PC-3 (cell line): ENCODE results near the gene TSHZ3.

Experiments used
- EZH2phosphoT487 ChIP-seq: fragments of 300-600 bp; sonication (generic); IDR thresholded peaks from 2 replicates; pipeline ENCODE4 v1.6.1; 2018; ENCODE audit warnings: mild to moderate bottlenecking, antibody characterized with exemption, low read length, borderline replicate concordance
- TF ChIP-seq, protein P1 (sequence below): fragments of 300-600 bp; sonication (generic); conservative IDR thresholded peaks from 2 replicates; pipeline ENCODE4 v1.5.1; 2017; ENCODE audit warnings: antibody characterized with exemption, low read depth, mild to moderate bottlenecking, low read length

- TF ChIP-seq, protein P1, sequence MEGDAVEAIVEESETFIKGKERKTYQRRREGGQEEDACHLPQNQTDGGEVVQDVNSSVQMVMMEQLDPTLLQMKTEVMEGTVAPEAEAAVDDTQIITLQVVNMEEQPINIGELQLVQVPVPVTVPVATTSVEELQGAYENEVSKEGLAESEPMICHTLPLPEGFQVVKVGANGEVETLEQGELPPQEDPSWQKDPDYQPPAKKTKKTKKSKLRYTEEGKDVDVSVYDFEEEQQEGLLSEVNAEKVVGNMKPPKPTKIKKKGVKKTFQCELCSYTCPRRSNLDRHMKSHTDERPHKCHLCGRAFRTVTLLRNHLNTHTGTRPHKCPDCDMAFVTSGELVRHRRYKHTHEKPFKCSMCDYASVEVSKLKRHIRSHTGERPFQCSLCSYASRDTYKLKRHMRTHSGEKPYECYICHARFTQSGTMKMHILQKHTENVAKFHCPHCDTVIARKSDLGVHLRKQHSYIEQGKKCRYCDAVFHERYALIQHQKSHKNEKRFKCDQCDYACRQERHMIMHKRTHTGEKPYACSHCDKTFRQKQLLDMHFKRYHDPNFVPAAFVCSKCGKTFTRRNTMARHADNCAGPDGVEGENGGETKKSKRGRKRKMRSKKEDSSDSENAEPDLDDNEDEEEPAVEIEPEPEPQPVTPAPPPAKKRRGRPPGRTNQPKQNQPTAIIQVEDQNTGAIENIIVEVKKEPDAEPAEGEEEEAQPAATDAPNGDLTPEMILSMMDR = 0 out of 2 replicates have a peak, but pooled peaks have one; percentile 11
- TF ChIP-seq EZH2phosphoT487 = no peak
These were observed 11.0 kb downstream of the TSHZ3 start for GRCh38 chr19:31338069-31338776.
